WI38 (cell line): ENCODE measurements around the gene MBP.

Experiments used
- H3K4me3 ChIP-seq: 2 replicates; pipeline ENCODE4 v1.5.1; 2011; ENCODE audit warnings: low read depth, mild to moderate bottlenecking, control low read depth, low read length
- TF ChIP-seq, protein P1 (sequence below): IDR thresholded peaks from 2 replicates; pipeline ENCODE4 v1.5.1; 2012; ENCODE audit warnings: low read depth, mild to moderate bottlenecking, control low read depth, low read length

Gene MBP

GRCh38 chr18:76963936-76964335 lies 168.6 kb downstream of the MBP start:
- H3K4me3 ChIP-seq, result no peak overlapping the region
- TF ChIP-seq, protein P1, sequence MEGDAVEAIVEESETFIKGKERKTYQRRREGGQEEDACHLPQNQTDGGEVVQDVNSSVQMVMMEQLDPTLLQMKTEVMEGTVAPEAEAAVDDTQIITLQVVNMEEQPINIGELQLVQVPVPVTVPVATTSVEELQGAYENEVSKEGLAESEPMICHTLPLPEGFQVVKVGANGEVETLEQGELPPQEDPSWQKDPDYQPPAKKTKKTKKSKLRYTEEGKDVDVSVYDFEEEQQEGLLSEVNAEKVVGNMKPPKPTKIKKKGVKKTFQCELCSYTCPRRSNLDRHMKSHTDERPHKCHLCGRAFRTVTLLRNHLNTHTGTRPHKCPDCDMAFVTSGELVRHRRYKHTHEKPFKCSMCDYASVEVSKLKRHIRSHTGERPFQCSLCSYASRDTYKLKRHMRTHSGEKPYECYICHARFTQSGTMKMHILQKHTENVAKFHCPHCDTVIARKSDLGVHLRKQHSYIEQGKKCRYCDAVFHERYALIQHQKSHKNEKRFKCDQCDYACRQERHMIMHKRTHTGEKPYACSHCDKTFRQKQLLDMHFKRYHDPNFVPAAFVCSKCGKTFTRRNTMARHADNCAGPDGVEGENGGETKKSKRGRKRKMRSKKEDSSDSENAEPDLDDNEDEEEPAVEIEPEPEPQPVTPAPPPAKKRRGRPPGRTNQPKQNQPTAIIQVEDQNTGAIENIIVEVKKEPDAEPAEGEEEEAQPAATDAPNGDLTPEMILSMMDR, result no peak

GRCh38 chr18:76962851-76963250 lies 169.7 kb downstream of the MBP start:
- H3K4me3 ChIP-seq, result no peak overlapping the region
- TF ChIP-seq, protein P1, result no peak

GRCh38 chr18:76960528-76961035 lies 172.0 kb downstream of the MBP start:
- no peak overlapping the region for H3K4me3 ChIP-seq
- TF ChIP-seq, protein P1, result no peak

DNA sequence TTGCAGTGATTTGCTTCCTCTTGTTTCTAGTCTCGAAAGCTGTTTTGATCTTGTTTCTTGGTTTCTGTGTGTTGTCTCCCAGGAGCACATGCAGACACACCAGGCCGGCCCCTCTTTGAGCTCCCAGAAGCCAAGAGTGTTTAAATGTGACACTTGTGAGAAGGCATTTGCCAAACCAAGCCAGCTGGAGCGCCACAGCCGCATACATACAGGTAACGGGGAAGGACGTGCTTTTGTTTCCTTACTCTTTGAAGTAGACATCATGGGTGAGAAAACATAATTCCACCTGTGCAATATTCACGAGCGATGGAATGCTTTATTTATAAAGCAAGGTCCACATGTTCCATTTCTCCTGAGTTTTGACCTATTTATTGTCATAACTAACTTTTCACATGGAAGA lies 173.0 kb downstream of the MBP start:
- no peak overlapping the region for H3K4me3 ChIP-seq
- TF ChIP-seq, protein P1, result no peak

- no peak overlapping the region for H3K4me3 ChIP-seq
- TF ChIP-seq, protein P1, result no peak
Measured at GRCh38 chr18:76958692-76959341, 173.8 kb downstream of the MBP start.

DNA sequence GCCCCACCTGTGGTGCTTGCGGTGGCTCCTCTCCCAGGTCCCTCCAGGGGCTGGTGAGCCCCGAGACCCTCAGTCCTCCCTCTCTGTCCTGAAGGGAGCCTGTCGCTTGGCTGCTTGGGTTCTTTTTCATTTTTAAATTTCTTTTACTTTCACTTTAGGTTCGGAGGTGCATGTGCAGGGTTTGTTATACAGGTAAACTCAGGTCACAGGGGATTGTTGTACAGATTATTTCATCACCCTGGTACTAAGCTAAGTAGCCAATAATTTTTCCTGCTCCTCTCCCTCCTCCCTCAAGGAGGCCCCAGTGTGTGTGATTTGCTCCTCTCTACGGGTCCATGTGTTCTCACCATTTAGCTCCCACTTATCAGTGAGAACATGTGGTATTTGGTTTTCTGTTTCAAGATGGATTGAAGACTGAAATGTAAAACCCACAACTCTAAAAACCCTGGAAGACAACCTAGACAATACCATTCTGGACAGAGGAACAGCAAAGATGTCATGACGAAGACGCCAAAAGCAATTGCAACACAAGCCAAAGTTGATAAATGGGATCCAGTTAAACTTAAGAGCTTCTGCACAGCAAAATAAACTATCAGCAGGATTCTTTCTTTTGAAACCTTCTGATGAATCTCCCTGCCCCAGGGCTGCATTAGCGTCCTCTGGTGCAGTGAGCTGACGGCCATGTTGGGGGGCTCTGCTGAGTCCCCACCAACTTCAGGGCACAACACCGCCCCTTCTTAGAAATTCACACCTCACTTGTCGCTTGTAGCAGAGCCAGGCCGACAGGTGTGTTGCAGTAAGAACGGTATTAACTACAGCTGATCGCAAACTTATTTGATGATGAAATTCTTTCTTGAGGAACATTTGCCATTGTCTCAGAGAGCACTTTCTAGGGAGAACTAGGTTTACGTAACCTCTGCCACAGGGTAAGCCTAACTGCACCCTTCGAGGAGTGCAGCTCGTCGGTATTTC lies 174.9 kb downstream of the MBP start:
- TF ChIP-seq, protein P1, result no peak
- H3K4me3 ChIP-seq, result no peak overlapping the region

GRCh38 chr18:76956648-76957047 lies 175.9 kb downstream of the MBP start:
- TF ChIP-seq, protein P1, result no peak
- H3K4me3 ChIP-seq, result no peak overlapping the region
